ENCODE data around the gene ACTA1. TPM values are rescaled to one million over a fixed set of nuclear protein-coding genes. Genes with fewer than 3 reads are reported as not detected.

ACTA1 gene
- total and polyA plus RNA-seq, 2 donors (not counting 3 experiments of a cell fraction or from before 2014, with no cell fraction given): 0.22 to 0.33 TPM

- no peaks in the 10 kb centered on the region for H3K4me1 ChIP-seq (ENCODE audit: control insufficient read depth, extremely low read depth, insufficient read depth, low read length)
- H3K4me3 ChIP-seq (replicated peaks in 1 of 3; ENCODE audit: insufficient read depth in 1 of 3, low read depth in 1 of 3, low read length in 3 of 3): no peak overlapping the region
- no peak overlapping the region for H2AFZ ChIP-seq (ENCODE audit: low read depth, low read length)
- FAIRE-seq (no peak), DNase-seq (ENCODE audit: low read depth, low spot score) (no peak)
- no peaks in the 10 kb centered on the region for H4K20me1 ChIP-seq (replicated peaks; ENCODE audit: control insufficient read depth, extremely low read depth, insufficient read depth, low read length)
- H3K27me3 ChIP-seq (ENCODE audit: control insufficient read depth in 2 of 2, insufficient read depth in 2 of 2, low read length in 2 of 2): no peaks in the 10 kb centered on the region
- H3K9me3 ChIP-seq (replicated peaks; ENCODE audit: control insufficient read depth, insufficient read depth, low read length): no peaks in the 10 kb centered on the region
- no peak overlapping the region for H3K9ac ChIP-seq (replicated peaks; ENCODE audit: extremely low read depth, insufficient read depth, low read length)
- CTCF ChIA-PET: interaction anchor here (5.2 kb wide), 1 partner anchor 16 kb away, joined by 31 read pairs; no protein-coding TSS in a partner anchor
- POLR2A ChIA-PET: no interaction called here
- intact Hi-C loops (cut with micrococcal nuclease): no loop called here
- no peaks in the 10 kb centered on the region for H3K79me2 ChIP-seq (ENCODE audit: control insufficient read depth, insufficient read depth, low read length)
- TF ChIP-seq POLR2A (IDR thresholded peaks at IDR 0.05; ENCODE audit: low read depth, low read length): no peak
- no peak for TF ChIP-seq GATA2 (IDR thresholded peaks at IDR 0.05; ENCODE audit: insufficient read depth, insufficient read length, low read depth, low read length)
- no peak for TF ChIP-seq POLR2AphosphoS5 (IDR thresholded peaks at IDR 0.05; ENCODE audit: insufficient read depth, low read depth, low read length)
- no peak overlapping the region for H3K4me2 ChIP-seq (ENCODE audit: insufficient read depth, low read length)
- no peaks in the 10 kb centered on the region for H3K9me1 ChIP-seq (replicated peaks; ENCODE audit: control insufficient read depth, extremely low read depth, insufficient read depth, low read length)
- dilution Hi-C loops (cut with MboI; ENCODE audit: extremely low pct_ligation_motif_present, low sequenced_read_pairs): no loop called here
- no TSS peak for BruUV-seq (replicated peaks)
- no peak overlapping the region for H3K27ac ChIP-seq (ENCODE audit: insufficient read depth, low read depth, low read length)
- peaks cover 15 to 20% of the 10 kb centered on the region in 2 experiments for H3K36me3 ChIP-seq (ENCODE audit: control insufficient read depth in 2 of 2, extremely low read depth in 1 of 2, insufficient read depth in 2 of 2, low read length in 2 of 2)
Observed at GRCh38 chr1:229466887-229467286, 33.0 kb upstream of the ACTA1 start.

GRCh38 chr1:229464672-229465071, 30.8 kb upstream of the ACTA1 start:
- no TSS peak for BruUV-seq (replicated peaks)
- H3K36me3 ChIP-seq (ENCODE audit: control insufficient read depth in 2 of 2, extremely low read depth in 1 of 2, insufficient read depth in 2 of 2, low read length in 2 of 2): peaks cover 15 to 23% of the 10 kb centered on the region in 2 experiments
- no peaks in the 10 kb centered on the region for H3K79me2 ChIP-seq (ENCODE audit: control insufficient read depth, insufficient read depth, low read length)
- dilution Hi-C loops (cut with MboI; ENCODE audit: extremely low pct_ligation_motif_present, low sequenced_read_pairs): no loop called here
- no peak overlapping the region for H3K27ac ChIP-seq (ENCODE audit: insufficient read depth, low read depth, low read length)
- DNase-seq (ENCODE audit: low read depth, low spot score) (no peak), FAIRE-seq (no peak)
- H3K4me3 ChIP-seq (replicated peaks in 1 of 3; ENCODE audit: insufficient read depth in 1 of 3, low read depth in 1 of 3, low read length in 3 of 3): no peak overlapping the region
- H3K9me1 ChIP-seq (replicated peaks; ENCODE audit: control insufficient read depth, extremely low read depth, insufficient read depth, low read length): no peaks in the 10 kb centered on the region
- no peaks in the 10 kb centered on the region for H3K9me3 ChIP-seq (replicated peaks; ENCODE audit: control insufficient read depth, insufficient read depth, low read length)
- no peak for TF ChIP-seq POLR2A (IDR thresholded peaks at IDR 0.05; ENCODE audit: low read depth, low read length)
- no peak for TF ChIP-seq MAX (IDR thresholded peaks at IDR 0.05; ENCODE audit: insufficient read depth, insufficient read length)
- no peak for TF ChIP-seq MYC (IDR thresholded peaks at IDR 0.05; ENCODE audit: low read depth, low read length)
- no peak for TF ChIP-seq GATA2 (IDR thresholded peaks at IDR 0.05; ENCODE audit: insufficient read depth, insufficient read length, low read depth, low read length)
- TF ChIP-seq, protein P1, sequence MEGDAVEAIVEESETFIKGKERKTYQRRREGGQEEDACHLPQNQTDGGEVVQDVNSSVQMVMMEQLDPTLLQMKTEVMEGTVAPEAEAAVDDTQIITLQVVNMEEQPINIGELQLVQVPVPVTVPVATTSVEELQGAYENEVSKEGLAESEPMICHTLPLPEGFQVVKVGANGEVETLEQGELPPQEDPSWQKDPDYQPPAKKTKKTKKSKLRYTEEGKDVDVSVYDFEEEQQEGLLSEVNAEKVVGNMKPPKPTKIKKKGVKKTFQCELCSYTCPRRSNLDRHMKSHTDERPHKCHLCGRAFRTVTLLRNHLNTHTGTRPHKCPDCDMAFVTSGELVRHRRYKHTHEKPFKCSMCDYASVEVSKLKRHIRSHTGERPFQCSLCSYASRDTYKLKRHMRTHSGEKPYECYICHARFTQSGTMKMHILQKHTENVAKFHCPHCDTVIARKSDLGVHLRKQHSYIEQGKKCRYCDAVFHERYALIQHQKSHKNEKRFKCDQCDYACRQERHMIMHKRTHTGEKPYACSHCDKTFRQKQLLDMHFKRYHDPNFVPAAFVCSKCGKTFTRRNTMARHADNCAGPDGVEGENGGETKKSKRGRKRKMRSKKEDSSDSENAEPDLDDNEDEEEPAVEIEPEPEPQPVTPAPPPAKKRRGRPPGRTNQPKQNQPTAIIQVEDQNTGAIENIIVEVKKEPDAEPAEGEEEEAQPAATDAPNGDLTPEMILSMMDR (IDR thresholded peaks at IDR 0.05; ENCODE audit: extremely low read depth in 1 of 2, insufficient read depth in 1 of 2, low read depth in 1 of 2, low read length in 2 of 2): no peak
- TF ChIP-seq JUN (IDR thresholded peaks at IDR 0.05; ENCODE audit: borderline replicate concordance, insufficient read depth, insufficient read length, low read depth): no peak
- TF ChIP-seq EZH2 (IDR thresholded peaks at IDR 0.05; ENCODE audit: borderline replicate concordance, low read depth, low read length, severe bottlenecking): no peak
- TF ChIP-seq POLR2AphosphoS5 (IDR thresholded peaks at IDR 0.05; ENCODE audit: insufficient read depth, low read depth, low read length): no peak
- no peak for TF ChIP-seq FOS (IDR thresholded peaks at IDR 0.05; ENCODE audit: borderline replicate concordance, insufficient read depth, low read length)
- no peaks in the 10 kb centered on the region for H3K4me1 ChIP-seq (ENCODE audit: control insufficient read depth, extremely low read depth, insufficient read depth, low read length)
- no peak overlapping the region for H3K4me2 ChIP-seq (ENCODE audit: insufficient read depth, low read length)
- intact Hi-C loops (cut with micrococcal nuclease): no loop called here
- CTCF ChIA-PET: interaction anchor here (1.3 kb wide), 1 partner anchor 17 kb away, joined by 4 read pairs; no protein-coding TSS in a partner anchor
- H3K9ac ChIP-seq (replicated peaks; ENCODE audit: extremely low read depth, insufficient read depth, low read length): no peak overlapping the region
- POLR2A ChIA-PET: no interaction called here
- H3K27me3 ChIP-seq (ENCODE audit: control insufficient read depth in 2 of 2, insufficient read depth in 2 of 2, low read length in 2 of 2): no peaks in the 10 kb centered on the region
- no peak overlapping the region for H2AFZ ChIP-seq (ENCODE audit: low read depth, low read length)
- no peaks in the 10 kb centered on the region for H4K20me1 ChIP-seq (replicated peaks; ENCODE audit: control insufficient read depth, extremely low read depth, insufficient read depth, low read length)
